NCI-H2107 treated with DMSO at 0.1 percent for 48 hours (cell line): ENCODE data around the gene ZKSCAN4.

Source experiments
- DNase-seq: peaks from one replicate; lab custom pipeline; 2025; ENCODE audit not compliant: unreplicated experiment; lab: John Stamatoyannopoulos, UW

ZKSCAN4 gene

GRCh38 chr6:28250747-28251146, 1.3 kb downstream of the ZKSCAN4 start:
- no peak for DNase-seq

- no peak for DNase-seq
Measured at GRCh38 chr6:28248916-28249315, 3.2 kb downstream of the ZKSCAN4 start.

- no peak for DNase-seq
Measured at GRCh38 chr6:28245206-28245941, 6.7 kb downstream of the ZKSCAN4 start.

GRCh38 chr6:28243946-28244345, 8.1 kb downstream of the ZKSCAN4 start:
- DNase-seq = no peak

- DNase-seq = no peak
Measured at GRCh38 chr6:28240471-28240870, 11.6 kb downstream of the ZKSCAN4 start.

- DNase-seq = no peak
Measured at GRCh38 chr6:28239636-28240035, 12.4 kb downstream of the ZKSCAN4 start.

GRCh38 chr6:28235912-28236452, 16.1 kb downstream of the ZKSCAN4 start:
- DNase-seq = no peak

- no peak for DNase-seq
Measured at GRCh38 chr6:28232785-28233184, 19.3 kb downstream of the ZKSCAN4 start.

GRCh38 chr6:28226460-28226859, 25.6 kb downstream of the ZKSCAN4 start:
- DNase-seq = no peak

GRCh38 chr6:28225056-28225834, 26.8 kb downstream of the ZKSCAN4 start, which contains the start of gene ZSCAN9:
TSS of gene ZSCAN9 (plus strand) at chr6:28225275. CDS start at chr6:28227085, 1,810 bp downstream.
- peak; percentile 22 for DNase-seq

- no peak for DNase-seq
Measured at GRCh38 chr6:28224131-28225055, 27.7 kb downstream of the ZKSCAN4 start.

GRCh38 chr6:28220257-28221133, 31.6 kb downstream of the ZKSCAN4 start:
- DNase-seq = no peak

- DNase-seq = peak; percentile 4
Measured at GRCh38 chr6:28218312-28219248, 33.5 kb downstream of the ZKSCAN4 start.

GRCh38 chr6:28217890-28218289, 34.2 kb downstream of the ZKSCAN4 start:
- DNase-seq = no peak

GRCh38 chr6:28215425-28215824, 36.6 kb downstream of the ZKSCAN4 start:
- no peak for DNase-seq

GRCh38 chr6:28213213-28213523, 38.9 kb downstream of the ZKSCAN4 start:
- DNase-seq = no peak

GRCh38 chr6:28212510-28213212, 39.4 kb downstream of the ZKSCAN4 start:
- DNase-seq = peak; percentile 7

- DNase-seq = no peak
Measured at GRCh38 chr6:28211840-28212509, 40.1 kb downstream of the ZKSCAN4 start.
